Dermis microvascular lymphatic vessel endothelial cell (primary cell): Measurements from ENCODE around the gene HOXC13. TPM values are rescaled to one million over a fixed set of nuclear protein-coding genes. Genes with fewer than 3 reads are reported as not detected.

Source experiments
- DNase-seq, 2 donors: peaks; one replicate each; pipeline versions ENCODE4 v3.0.0 to v3.0.0-alpha.2; 2010; ENCODE audit warnings: low read depth in 2 of 2
- total RNA-seq: library from RNA; depleted of rRNA; stranded (reverse); fragments of >200 nt; gene quantifications from 2 replicates; pipeline ENCODE4 v1.2.1, GENCODE V29; 2014

Gene HOXC13
- total RNA-seq, 1 donor from 2014 or later: not detected

GRCh38 chr12:53939141-53940108 lies 794 bp downstream of the HOXC13 start:
- DNase-seq: no peak

- DNase-seq: no peak
Observed at GRCh38 chr12:53940443-53941014, 1.9 kb downstream of the HOXC13 start.

GRCh38 chr12:53941187-53941586 lies 2.6 kb downstream of the HOXC13 start:
- no peak for DNase-seq

- DNase-seq: no peak
Observed at GRCh38 chr12:53941750-53942149, 3.1 kb downstream of the HOXC13 start.

GRCh38 chr12:53942467-53942997 lies 3.9 kb downstream of the HOXC13 start:
- DNase-seq: no peak

GRCh38 chr12:53944209-53944608 lies 5.6 kb downstream of the HOXC13 start:
- DNase-seq: no peak

GRCh38 chr12:53944907-53945847 lies 6.5 kb downstream of the HOXC13 start:
- DNase-seq: no peak

GRCh38 chr12:53947743-53948142 lies 9.1 kb downstream of the HOXC13 start:
- DNase-seq: no peak

GRCh38 chr12:53948650-53949593 lies 10.3 kb downstream of the HOXC13 start:
- no peak for DNase-seq

GRCh38 chr12:53949631-53950436 lies 11.2 kb downstream of the HOXC13 start:
- no peak for DNase-seq

- no peak for DNase-seq
Observed at GRCh38 chr12:53950437-53950773, 11.8 kb downstream of the HOXC13 start.

- no peak for DNase-seq
Observed at GRCh38 chr12:53950789-53951576, 12.4 kb downstream of the HOXC13 start.

GRCh38 chr12:53951577-53952334 lies 13.1 kb downstream of the HOXC13 start:
- DNase-seq: no peak

- DNase-seq: no peak
Observed at GRCh38 chr12:53952335-53952694, 13.7 kb downstream of the HOXC13 start.

GRCh38 chr12:53952871-53953734 lies 14.5 kb downstream of the HOXC13 start:
- DNase-seq: no peak

GRCh38 chr12:53953831-53954693 lies 15.4 kb downstream of the HOXC13 start:
- DNase-seq: no peak
